GM19025 (cell line): ENCODE measurements around the gene MRTFB.
"Not testable (repeated sequence)": the region's sequence is repeated elsewhere in the genome, so short reads cannot be mapped to it uniquely, and the experiment has no call there.

Experiments
- ATAC-seq: cut with Tn5 transposase; IDR thresholded peaks from one replicate; pipeline ENCODE4 v1.9.1; 2021; ENCODE audit warnings: mild to moderate bottlenecking, low read depth, moderate library complexity; ENCODE audit not compliant: unreplicated experiment

The MRTFB gene

DNA sequence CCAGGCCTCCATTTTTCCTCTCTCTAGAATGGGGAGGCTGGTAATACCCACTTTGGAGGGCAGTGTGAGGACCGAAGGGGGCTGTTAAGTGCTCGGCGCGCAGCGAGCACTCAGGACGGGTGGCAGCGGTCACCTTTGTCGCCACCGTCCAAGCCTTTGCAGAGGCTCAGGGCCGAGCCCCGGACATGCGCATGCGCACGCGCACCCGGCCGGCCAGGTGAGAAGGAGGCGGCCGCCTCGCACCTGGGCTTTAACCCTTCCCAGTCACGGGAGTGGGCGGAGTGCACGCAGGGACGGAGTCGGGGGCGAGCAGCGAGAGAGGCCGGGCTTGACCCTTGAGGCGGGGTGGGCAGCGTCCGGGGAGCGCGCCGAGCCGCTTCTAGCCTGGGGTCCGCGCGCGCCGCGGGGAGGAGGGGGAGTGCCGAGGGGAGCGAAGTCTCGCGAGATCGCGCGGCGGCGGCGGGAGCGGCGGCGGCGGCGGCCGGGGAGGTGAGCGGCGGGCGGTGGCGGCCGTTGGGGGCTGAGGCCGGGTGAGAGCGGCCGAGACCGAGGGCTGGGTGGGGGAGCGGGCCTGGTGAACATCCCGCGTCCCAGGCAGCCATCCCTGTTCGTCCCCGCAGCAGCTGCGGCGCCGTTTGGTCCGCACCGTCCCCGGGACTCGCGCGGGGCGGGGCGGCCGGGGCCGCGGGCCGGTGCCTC lies at the start of gene MRTFB:
Gene MRTFB (plus strand): TSS at position 443 of the 699 bp plus-strand sequence. CDS start 69,288 bp downstream, outside the sequence.
- peak; percentile 81 for ATAC-seq

GRCh38 chr16:14023526-14023925 lies 47.6 kb upstream of the MRTFB start:
- ATAC-seq, result not testable (repeated sequence)

DNA sequence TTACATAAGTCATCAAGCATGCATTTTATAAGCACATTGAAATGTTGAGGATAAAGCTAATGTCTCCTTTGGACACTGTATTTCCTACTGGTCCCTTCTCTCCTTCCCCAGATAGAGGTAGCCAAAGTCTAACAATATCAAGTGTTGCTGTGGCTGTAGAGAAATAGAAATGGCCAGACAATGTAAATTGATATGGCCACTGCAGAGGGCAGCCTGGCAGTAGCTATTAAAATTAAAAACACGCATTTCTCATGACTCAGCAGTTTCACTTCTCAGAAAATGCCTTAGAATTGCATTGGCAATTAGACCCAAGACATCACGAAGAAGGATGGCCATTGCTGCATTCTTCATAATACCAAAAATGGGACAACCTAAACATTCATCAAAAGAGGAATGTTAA lies 46.8 kb upstream of the MRTFB start:
- no peak for ATAC-seq

DNA sequence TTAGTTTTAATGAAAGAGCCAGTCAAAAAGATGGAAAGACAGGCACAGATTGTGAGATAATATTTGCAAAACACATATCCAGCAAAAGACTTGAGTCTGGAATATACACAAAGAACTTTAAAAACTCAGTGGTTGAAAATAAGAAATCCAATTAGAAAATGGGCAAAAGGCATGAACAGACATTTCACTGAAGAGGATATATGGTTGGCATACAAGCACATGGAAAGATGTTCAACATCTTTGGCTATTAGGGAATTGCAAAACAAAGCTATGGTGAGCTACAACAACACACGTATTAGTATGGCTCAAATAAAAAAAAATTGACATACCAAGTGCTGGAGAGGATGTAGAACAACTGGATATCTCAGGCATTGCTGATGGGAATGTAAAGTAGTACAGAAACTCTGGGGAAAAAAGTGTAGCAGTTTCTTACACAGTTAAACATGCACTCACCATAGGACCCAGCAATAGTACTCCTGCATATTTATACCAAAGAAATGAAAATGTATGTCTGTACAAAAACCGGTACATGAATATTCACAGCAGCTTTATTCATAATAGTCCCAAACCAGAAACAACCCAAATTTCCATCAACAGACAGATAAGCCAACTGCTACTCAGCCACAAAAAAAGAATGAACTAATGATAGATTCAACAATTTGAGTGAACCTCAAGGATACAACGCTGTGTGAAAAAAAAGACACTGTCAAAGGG lies 44.4 kb upstream of the MRTFB start:
- no peak for ATAC-seq

- ATAC-seq, result no peak
These were observed 42.9 kb upstream of the MRTFB start for GRCh38 chr16:14028202-14028601.

- no peak for ATAC-seq
These were observed 41.5 kb upstream of the MRTFB start for GRCh38 chr16:14029658-14030057.

- no peak for ATAC-seq
These were observed 36.0 kb upstream of the MRTFB start for GRCh38 chr16:14035092-14035491.

- no peak for ATAC-seq
These were observed 34.2 kb upstream of the MRTFB start for GRCh38 chr16:14036889-14037288.

DNA sequence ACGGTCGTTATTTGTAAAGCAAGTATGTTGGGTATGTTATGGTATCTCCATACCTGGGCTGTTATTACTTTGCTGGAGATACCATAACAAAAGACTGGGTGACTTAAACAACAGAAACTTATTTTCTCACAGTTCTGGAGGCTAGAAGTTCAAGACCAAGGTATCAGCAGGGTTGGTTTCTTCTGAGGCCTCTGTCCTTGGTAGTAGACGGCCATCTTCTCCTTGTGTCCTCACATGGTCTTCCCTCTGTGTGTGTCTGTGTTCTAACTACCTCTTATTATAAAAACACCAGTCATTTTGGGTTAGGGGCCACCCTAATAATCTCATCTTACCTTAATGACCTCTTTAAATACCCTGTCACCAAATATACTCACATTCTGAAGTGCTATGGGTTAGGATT lies 33.2 kb upstream of the MRTFB start:
- ATAC-seq, result no peak

DNA sequence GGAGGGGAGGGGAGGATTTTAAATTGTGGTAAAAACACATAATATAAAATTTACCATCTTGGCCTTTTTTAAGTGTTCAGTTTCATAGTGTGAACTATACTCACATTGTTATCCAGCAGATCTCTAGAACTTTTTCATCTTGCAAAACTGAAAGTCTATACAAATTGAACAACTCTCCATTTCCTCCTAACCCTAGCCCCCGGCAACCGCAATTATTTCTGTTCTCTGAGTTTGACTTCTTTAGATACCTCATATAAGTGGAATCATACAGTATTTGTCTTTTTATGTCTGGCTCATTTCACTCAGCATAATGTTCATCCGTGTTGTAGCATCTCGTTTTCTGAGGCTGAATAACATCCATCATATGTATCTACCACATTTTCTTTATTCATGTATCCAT lies 30.0 kb upstream of the MRTFB start:
- no peak for ATAC-seq

DNA sequence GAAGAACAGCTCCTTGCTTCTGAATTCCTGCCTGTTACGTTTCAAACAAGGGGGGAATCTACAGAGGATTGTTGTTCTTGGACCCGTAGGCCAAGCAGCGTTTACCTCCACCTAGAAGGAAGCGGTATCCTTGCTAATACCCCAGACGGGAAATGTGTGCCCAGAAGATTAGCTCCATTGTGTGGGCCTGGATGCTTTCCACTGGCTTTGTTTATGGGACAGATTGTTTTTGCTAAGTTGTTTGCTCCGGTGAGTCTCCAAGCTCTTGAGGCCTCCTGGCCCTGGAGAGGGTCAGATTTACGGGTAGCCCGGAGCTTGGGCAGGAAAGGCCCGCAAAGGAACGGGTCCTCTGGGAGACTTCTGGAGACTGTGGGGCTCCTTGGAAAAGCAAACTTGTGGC lies 28.4 kb upstream of the MRTFB start:
- no peak for ATAC-seq

- no peak for ATAC-seq
These were observed 27.8 kb upstream of the MRTFB start for GRCh38 chr16:14043278-14043677.

DNA sequence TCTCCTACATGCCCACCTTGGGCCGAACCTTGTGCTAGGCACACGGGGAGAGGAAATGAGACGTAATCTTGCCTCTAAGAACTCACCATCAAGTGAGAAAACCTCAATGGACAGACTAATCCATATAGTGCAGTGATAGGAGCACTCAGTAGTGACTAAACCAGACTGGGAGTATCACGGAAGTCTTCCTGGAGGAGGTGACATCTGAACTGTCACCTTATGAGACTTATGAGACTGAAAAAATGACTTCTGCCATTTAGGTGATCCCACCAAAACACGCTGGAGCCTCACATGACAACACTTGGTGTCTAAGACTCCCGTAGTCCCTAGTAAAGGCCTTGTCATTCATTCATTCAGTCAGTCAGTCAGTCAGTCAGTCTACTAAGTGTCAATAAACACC lies 27.3 kb upstream of the MRTFB start:
- no peak for ATAC-seq

DNA sequence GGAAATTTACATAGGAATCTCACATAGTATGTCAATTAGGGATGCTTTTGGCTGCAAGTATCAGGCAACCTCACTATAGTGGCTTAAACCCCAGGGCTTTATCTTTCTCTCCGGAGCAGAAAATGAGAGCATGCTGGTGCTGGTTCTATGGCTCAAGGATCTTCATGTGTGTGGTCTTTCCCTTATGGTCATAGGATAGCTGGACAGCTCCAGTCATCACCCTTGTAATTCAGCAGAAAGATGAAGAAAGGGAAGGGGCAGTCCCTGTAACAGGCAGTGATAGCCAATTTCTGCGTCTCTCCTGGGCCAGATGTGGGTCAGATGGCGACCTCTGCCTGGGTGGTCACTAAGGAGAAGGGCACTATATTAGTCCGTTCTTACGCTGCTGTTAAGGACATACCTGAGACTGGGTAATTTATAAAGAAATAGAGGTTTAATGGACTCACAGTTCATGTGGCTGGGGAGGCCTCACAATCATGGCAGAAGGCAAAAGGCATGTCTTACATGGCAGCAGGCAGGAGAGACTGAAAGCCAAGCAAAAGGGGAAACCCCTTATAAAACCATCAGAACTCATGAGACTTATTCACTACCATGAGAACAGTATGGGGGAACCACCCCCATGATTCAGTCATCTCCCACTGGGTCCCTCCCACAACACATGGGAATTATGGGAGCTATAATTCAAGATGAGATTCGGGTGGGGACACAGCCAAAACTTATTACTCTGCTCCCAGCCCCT lies 23.8 kb upstream of the MRTFB start:
- ATAC-seq, result not testable (repeated sequence)

DNA sequence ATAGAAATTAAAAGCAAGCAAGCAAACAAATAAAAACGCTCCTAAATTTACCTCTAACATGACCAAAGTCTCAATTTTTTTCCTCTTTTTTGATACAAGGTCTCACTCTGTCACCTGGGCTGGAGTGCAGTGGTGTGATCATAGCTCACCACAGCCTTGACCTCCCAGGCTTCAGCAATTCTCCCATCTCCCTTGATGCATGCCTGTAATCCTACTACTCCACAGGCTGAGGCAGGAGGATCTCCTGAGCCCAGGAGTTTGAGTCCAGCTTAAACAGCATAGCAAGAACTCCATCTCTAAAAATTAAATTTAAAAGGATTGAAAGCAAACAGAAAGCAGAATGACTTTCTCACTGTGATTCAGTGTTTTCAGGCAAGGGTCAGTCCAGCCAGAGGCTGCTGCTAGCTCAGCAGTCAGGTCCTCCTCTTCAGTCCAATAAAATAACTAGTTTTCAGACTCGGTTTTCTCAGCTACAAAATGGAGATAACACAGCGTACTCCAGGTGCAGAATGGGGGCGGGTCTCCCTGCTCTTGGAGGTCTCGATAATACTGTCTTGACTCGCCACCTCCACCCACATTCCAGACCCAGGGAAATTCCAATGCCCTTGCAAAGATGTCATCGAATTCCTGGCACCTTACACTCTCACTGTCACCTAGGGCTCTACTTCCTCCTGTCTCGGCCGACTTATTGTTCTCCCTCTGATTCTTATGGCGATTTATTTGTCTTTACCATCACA lies 20.7 kb upstream of the MRTFB start:
- ATAC-seq, result no peak

DNA sequence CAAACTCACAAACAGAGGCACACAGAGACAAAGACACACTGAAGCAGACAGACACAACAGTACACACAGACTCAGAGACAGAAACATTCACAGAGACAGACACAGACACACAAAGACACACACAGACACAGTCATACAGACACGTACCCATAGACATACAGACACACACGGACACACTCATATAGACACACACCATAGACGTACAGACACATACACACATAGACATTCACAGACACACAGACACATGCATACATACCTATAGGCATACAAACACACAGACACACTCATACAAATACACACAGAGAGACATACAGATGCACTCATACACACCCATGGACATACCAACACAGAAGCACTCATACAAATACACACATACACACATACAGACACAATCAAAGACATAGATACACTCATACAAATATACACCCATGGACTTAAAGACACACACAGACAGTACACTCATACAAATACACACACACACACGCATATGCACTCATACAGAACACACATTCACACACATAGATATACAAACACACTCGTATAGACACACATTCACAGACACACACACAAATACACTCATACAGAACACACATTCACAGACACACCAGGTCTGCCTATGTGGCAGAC lies 19.9 kb upstream of the MRTFB start:
- no peak for ATAC-seq

DNA sequence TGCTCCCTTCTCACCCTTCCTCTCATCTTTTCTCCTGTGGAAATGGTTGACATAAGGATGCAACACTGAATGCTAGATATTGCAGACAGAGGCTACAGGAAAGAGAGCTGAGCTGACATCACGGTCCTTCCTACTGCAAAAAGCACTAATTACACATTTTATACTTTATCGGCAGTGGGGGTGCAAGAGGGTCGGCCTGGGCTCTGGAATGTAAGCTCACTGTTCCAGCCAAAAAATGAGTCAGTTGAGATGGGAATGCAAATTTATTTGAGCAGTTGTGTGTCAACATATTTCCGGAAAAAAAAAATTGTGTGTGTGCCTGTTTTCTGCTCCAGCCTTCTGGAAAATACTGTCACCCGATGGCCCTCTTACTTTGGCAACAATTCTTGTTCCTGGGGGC lies 14.1 kb upstream of the MRTFB start:
- no peak for ATAC-seq

- no peak for ATAC-seq
These were observed 13.2 kb upstream of the MRTFB start for GRCh38 chr16:14057878-14058382.

DNA sequence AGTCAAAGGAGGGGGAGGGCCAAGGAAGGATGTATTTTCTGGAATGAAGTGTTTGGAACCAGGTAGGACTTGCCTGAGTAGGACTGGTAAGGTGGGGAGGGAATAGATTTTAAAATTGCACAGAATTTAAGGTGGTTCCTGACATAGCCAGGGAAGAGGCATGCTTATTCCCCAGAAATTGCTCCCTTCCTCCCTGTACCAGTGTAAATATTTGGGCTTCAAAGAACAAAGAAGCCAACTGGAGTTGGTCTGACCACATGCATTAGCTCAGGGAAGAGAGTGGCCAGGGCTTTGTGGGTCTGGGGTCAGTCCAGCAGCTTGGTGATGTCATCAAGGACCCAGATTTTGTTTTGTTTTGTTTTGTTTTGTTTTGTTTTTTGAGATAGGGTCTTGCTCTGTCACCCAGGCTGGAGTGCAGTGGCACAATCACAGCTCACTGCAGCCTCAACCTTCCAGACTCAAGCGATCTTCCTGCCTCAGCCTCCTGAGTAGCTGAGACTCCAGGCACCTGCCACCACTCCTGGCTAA lies 9.3 kb upstream of the MRTFB start:
- ATAC-seq, result no peak

GRCh38 chr16:14062261-14062660 lies 8.9 kb upstream of the MRTFB start:
- no peak for ATAC-seq
